ENCODE results near the gene SUV39H1.
"Not testable (repeated sequence)": the region's sequence is repeated elsewhere in the genome, so short reads cannot be mapped to it uniquely, and the experiment has no call there.

The SUV39H1 gene

DNA sequence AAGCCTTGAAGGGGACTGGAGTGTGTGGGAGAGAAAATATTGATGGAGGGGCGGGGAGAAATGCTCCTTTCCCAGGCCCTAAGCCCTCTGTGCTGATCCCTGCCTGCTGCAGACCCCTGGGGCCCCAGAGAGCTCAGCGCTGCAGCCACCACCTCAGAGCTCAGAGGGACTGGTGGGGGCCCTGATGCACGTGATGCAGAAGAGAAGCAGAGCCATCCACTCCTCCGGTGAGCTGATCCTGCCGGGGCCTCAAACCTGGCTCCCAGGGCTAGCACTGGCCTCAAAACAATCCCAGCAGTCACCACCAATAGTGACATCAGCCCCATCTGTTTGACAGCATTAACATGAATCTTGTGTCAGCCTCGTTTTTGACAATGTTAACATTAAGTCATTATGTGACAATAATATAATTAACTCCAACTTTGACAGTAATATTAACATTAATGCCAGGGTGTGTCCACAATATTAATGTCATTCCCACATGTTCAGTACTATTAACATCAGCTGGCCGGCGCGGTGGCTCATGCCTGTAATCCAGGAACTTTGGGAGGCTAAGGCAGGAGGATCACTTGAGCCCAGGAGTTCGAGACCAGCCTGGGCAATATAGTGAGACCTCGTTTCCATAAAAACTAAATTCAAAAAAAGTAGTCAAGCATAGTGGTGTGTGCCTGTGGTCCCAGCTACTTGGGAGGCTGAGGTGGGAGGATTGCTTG is 7.2 kb upstream of the SUV39H1 start:
- DNase-seq = no peak

GRCh38 chrX:48691746-48692145 is 4.8 kb upstream of the SUV39H1 start:
- not testable (repeated sequence) for DNase-seq

- DNase-seq = no peak
Measured at GRCh38 chrX:48694776-48695533, 1.6 kb upstream of the SUV39H1 start.

DNA sequence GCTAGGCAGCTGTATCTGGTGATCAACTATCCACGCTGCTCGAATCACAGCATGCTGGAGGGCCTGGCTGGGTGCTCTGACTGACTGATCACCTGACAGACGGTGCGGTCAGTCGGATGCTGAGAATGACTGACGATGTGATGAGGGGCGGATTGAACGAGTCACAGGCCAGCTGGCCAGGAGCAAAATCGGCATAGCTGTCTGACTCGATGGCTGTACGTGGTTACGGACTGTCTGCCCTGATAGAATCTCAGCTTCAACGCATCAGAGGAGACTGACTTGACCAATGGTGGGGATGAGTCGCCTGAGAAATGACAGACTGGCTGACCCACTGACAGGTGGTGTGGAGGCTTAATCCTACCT is 1.0 kb upstream of the SUV39H1 start:
- no peak for DNase-seq

DNA sequence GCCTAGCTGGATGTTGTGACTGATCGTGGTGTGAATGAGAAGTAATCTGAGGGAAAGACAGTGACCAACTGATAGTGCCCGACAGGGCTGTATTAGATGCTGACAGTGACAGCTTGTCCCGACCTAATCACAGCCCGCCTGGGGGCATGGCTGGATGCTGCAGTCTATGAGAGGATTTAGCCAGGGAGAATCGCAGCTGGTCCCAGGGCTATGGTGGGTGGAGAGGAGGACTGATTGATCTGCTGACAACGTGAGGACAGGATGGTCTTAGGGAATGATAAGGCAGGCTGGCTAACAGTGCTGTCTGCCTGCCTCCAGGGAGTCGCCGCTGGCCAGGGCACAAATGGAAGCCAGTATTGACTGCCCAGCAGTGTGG is 621 bp upstream of the SUV39H1 start:
- no peak for DNase-seq

- peak; percentile 73 for DNase-seq
Measured at GRCh38 chrX:48696909-48697727, 584 bp downstream of the SUV39H1 start.

DNA sequence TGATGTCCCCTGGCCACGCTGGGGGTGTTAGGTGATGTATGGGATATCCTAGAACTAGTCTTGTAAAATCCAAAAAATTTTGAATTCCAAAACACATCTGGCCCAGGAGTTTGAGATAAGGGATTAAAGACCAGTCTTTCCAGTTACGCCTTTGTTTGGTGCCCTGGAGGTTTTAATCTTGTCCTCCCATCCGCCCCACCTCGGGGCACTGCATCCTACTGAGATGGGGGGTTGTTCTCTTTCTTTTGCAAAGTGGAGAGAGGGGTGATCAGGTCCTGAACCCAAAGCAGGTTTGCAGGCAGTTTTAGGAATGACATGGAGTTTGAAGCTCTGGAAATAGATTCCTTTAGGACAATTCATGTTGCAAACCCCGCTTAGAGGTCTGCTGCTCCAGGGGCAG is 1.8 kb downstream of the SUV39H1 start:
- peak; percentile 36 for DNase-seq

DNA sequence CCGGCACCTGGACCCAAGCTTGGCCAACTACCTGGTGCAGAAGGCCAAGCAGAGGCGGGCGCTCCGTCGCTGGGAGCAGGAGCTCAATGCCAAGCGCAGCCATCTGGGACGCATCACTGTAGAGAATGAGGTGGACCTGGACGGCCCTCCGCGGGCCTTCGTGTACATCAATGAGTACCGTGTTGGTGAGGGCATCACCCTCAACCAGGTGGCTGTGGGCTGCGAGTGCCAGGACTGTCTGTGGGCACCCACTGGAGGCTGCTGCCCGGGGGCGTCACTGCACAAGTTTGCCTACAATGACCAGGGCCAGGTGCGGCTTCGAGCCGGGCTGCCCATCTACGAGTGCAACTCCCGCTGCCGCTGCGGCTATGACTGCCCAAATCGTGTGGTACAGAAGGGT is 3.7 kb downstream of the SUV39H1 start:
- no peak for DNase-seq

DNA sequence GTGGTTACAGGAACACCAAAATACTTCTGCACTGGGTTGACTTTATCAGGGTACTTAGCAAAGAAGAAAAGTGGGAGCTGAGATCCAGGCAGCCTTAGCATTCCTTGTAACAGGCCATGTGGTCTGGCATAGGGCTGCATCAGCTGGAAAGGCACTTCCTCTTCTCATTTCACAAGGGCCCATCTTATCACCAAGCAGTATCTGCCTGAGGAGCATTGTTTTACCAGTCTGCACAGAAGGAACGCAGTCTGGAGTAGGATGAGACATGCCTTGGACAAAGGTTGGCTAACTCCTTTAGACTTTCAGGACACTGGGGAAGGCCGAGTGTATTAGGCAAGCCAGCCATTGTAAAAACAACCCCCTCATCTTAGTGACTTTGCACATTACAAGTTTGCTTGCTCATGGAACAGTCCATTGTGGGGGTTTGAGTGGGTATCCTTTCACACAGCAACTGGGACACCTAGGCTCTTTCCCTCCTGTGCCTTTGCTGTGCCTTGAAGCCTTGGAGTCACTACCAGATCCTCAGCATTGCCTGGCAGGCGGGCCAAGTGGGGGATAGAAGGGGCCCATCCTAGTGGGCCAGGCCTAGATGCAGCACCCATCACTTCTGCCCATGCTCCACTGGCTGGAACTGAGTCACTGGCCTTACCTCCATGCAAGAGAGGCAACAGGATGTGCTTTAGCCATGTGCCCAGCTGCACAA is 4.6 kb downstream of the SUV39H1 start:
- DNase-seq = peak; percentile 12

GRCh38 chrX:48702032-48702431 is 5.5 kb downstream of the SUV39H1 start:
- DNase-seq = peak; percentile 82

DNA sequence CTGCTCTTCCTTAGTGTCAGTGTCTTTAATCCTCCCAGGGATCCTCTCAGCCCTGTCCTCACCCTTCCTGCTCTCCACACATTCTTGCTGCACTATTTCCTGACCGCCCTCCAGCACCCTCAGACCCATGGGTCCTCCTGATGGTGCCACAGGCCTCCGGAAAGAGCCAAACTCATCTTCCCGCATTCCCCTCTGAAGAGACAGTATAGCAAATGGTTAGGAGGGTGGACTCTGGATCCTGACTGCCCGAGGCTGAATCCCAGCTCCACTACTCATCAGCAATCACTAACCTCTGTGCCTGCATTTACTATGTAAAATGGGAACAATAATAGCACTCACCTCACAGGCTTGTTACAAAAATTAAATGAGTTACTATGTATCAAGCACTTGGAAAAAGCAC is 6.2 kb downstream of the SUV39H1 start:
- no peak for DNase-seq

- DNase-seq = no peak
Measured at GRCh38 chrX:48703228-48703627, 6.7 kb downstream of the SUV39H1 start.

DNA sequence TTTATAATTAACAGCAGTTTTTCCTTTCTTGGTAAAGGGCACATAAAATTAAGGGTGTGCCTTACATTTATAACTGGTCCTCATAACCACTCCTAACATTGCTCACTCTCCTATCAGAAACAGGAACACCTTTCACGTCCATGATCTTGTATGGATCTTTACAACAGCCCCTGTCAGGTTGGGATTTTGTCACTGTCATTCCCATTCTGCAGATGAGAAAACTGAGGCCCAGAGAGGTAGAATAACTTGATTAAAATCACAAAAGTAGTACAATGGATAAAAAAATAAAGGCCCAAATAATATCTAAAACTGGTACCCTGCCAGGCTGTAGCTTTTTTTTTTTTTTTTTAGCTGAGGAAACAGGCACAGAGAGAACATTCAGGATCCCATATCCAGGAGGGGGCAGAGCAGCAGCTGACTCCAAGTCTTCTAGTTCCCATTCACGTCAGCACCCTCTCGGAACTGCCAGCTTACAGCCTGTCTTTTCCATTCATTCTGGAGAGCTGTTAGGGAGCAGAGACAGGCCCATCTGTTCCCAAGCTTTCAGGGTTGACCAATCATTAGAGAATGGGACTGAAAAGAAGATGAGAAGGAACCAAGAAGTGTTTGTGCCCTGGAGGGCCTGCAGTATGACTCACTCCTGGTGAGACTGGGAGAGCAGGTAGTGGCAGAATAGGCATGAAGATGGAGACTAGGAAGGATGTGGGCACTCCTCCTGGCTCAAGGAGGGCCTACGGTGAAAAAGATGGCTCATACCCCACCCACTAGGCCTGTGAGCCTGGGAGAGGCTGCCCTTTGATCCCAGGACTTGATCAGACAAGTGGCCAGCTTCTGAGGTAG is 7.3 kb downstream of the SUV39H1 start:
- DNase-seq = no peak

DNA sequence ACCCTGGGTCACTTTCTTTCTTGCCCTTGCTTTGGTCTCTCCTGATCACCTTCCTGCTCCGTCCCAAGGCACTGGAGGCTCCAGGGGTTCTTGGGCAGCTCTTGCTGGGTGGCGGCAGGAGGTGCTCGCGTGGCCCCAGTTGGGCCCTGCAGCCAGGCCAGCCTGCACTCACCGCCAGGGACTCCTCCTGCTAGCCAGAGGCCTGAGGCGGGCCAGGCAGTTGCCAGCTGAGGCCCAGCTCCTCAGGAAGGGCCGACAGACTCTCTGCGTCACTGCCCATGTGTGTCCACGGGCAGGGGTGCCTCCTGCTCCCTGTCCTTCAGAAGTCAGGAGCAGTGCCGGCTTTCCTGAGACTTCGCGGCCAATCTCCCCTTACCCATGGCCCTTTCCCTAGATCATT is 9.3 kb downstream of the SUV39H1 start:
- DNase-seq = no peak

DNA sequence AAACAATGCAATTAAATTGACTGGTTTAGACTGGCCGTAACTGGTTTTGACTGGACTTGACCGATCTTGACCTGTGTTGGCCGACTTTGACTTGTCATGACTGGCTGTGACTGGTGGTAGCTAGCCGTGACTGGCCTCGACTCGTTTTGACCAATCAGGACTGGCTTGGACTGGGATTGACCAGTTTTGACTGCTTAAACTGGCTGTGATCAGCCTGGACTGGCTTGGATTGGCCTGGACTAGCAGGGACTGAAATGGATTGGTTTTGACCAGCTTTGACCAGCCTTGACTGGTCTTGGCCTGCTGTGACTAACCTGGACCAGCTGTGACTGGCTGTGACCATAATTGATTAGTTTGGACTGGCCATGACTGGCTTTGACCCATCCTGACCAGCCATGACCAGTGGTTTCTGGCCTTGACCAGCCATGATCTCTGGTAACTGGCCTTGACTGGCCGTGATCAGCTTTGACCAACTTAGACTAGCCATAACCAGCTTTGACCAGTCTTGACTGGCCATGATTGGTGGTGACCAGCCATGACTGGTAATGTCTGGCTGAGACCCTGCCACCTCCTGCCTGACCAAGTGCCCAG is 13.1 kb downstream of the SUV39H1 start:
- no peak for DNase-seq

DNA sequence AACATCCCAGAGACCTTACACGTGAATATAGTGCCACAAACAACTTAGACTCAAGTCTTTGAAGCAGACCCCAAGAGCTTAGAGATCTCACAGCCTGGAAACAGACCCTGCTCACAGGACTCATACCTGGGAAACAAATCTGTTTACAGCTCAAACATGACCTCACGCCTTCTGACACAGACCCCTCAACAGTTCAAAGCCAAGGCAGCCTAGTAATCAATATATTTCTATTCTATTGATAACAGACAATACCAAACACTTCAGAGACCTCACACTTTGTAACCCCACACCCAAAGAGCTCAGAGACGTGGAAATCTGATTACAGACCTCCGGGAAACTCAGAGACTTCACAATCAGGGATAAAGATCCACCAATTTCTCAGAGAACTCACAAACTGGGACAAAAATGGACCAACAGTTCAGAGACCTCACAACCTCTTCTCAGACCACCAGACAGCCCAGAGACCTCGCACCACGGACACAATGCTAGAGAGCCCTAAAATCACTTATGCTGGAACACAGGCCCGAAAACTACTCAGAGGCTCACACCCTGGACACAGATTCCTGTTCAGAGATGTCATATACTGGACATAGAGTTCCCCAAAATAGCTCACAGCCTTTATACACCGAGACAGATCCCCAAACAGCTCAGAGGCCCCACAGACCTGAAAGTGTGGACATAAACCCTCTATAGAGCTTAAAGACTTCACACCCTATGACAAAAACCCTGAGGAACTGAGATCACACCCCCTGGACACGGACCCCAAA is 14.8 kb downstream of the SUV39H1 start:
- no peak for DNase-seq

DNA sequence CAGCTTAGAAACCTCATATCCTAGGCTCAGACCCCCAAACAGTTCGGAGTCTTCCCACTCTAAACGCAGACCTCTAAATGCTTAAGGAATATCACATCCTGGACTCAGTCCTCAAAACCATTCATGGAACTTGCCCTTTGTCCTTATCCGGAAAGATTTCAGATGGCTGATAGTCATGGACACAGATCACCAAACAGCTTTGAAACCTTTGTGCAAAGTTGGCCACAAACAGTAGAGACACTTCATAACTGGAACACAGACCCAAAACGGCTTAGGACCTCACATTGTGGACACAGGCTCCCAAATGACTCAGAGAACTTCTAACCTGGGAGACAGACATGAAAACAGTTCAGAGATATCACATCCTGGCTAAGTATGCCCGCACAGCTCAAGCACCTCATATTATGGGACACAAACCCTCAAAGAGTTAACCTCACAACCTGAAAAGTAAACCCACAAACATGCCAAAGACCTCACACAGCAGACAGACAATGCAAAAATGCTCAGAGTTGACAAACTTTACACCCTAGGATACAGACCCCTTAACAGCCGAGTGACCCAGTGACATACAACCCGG is 15.5 kb downstream of the SUV39H1 start:
- DNase-seq = no peak

DNA sequence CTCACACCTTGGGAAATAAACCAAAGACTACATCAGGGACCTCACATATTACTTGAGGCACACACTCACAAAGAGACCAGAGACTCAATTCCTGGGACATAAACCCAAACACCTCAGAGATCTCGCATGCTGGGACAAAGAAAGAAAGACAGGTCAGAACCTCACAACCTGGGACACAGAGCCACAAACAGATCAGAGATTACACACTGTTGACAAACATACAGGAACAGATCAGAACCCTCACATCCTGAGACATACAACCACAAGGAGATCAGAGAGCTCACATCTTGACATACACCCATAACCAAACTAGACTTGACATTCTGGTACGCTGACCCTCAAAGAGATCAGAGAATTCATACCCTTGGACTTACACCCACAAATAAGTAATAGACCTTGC is 17.3 kb downstream of the SUV39H1 start:
- no peak for DNase-seq

- no peak for DNase-seq
Measured at GRCh38 chrX:48714573-48714972, 18.0 kb downstream of the SUV39H1 start.

GRCh38 chrX:48715072-48715471 is 18.5 kb downstream of the SUV39H1 start:
- DNase-seq = peak; percentile 20
